ENCODE measurements around the gene FLRT2. TPM values are rescaled to one million over a fixed set of nuclear protein-coding genes. Genes with fewer than 3 reads are reported as not detected.

FLRT2 gene
- total RNA-seq, 1 donor from 2014 or later: 227 TPM

- Mint-ChIP-seq H3K36me3 (ENCODE audit: low read depth) (peaks cover 36% of the 10 kb centered on the region), H3K9me3 (ENCODE audit: low read depth) (no peaks in the 10 kb centered on the region), H3K27me3 (ENCODE audit: low read depth) (no peaks in the 10 kb centered on the region), H3K4me3 (ENCODE audit: unreplicated experiment) (no peak overlapping the region), H3K4me1 (ENCODE audit: low read depth) (peaks cover 50% of the 10 kb centered on the region), H3K27ac (ENCODE audit: unreplicated experiment) (no peak overlapping the region)
- no peak for DNase-seq (ENCODE audit: low spot score)
- no peak for TF ChIP-seq CTCF (IDR thresholded peaks at IDR 0.05)
These were observed 19.8 kb downstream of the FLRT2 start for GRCh38 chr14:85549697-85550096.

GRCh38 chr14:85554106-85554505 lies 24.2 kb downstream of the FLRT2 start:
- Mint-ChIP-seq H3K27ac (ENCODE audit: unreplicated experiment) (peak overlapping the region; percentile 34), H3K4me3 (ENCODE audit: unreplicated experiment) (no peak overlapping the region), H3K36me3 (ENCODE audit: low read depth) (peaks cover 27% of the 10 kb centered on the region), H3K27me3 (ENCODE audit: low read depth) (no peaks in the 10 kb centered on the region), H3K4me1 (ENCODE audit: low read depth) (peaks cover 26% of the 10 kb centered on the region), H3K9me3 (ENCODE audit: low read depth) (no peaks in the 10 kb centered on the region)
- TF ChIP-seq CTCF (IDR thresholded peaks at IDR 0.05): no peak
- DNase-seq (ENCODE audit: low spot score): no peak

- Mint-ChIP-seq H3K27ac (ENCODE audit: unreplicated experiment) (no peak overlapping the region), H3K4me3 (ENCODE audit: unreplicated experiment) (no peak overlapping the region)
These were observed 26.3 kb downstream of the FLRT2 start for GRCh38 chr14:85556267-85556666.

GRCh38 chr14:85558505-85558904 lies 28.6 kb downstream of the FLRT2 start:
- no peak overlapping the region for H3K27ac Mint-ChIP-seq (ENCODE audit: unreplicated experiment)

More at GRCh38 chr14:85556267-85556666, 26.3 kb downstream of the FLRT2 start:
- no peaks in the 10 kb centered on the region for H3K27me3 Mint-ChIP-seq (ENCODE audit: low read depth)
- TF ChIP-seq CTCF (IDR thresholded peaks at IDR 0.05): no peak
- H3K9me3 Mint-ChIP-seq (ENCODE audit: low read depth): no peaks in the 10 kb centered on the region
- peaks cover 34% of the 10 kb centered on the region for H3K36me3 Mint-ChIP-seq (ENCODE audit: low read depth)
- DNase-seq (ENCODE audit: low spot score): no peak
- peaks cover 26% of the 10 kb centered on the region for H3K4me1 Mint-ChIP-seq (ENCODE audit: low read depth)

GRCh38 chr14:85562630-85563029 lies 32.7 kb downstream of the FLRT2 start:
- DNase-seq (ENCODE audit: low spot score): no peak
- H3K4me3 Mint-ChIP-seq (ENCODE audit: unreplicated experiment): no peak overlapping the region
- no peaks in the 10 kb centered on the region for H3K9me3 Mint-ChIP-seq (ENCODE audit: low read depth)
- peaks cover 35% of the 10 kb centered on the region for H3K36me3 Mint-ChIP-seq (ENCODE audit: low read depth)
- TF ChIP-seq CTCF (IDR thresholded peaks at IDR 0.05): no peak
- H3K27me3 Mint-ChIP-seq (ENCODE audit: low read depth): no peaks in the 10 kb centered on the region
- peaks cover 41% of the 10 kb centered on the region for H3K4me1 Mint-ChIP-seq (ENCODE audit: low read depth)
- H3K27ac Mint-ChIP-seq (ENCODE audit: unreplicated experiment): no peak overlapping the region

More at GRCh38 chr14:85558505-85558904, 28.6 kb downstream of the FLRT2 start:
- Mint-ChIP-seq H3K4me1 (ENCODE audit: low read depth) (peaks cover 23% of the 10 kb centered on the region), H3K36me3 (ENCODE audit: low read depth) (peaks cover 42% of the 10 kb centered on the region), H3K4me3 (ENCODE audit: unreplicated experiment) (no peak overlapping the region), H3K27me3 (ENCODE audit: low read depth) (no peaks in the 10 kb centered on the region), H3K9me3 (ENCODE audit: low read depth) (no peaks in the 10 kb centered on the region)
- DNase-seq (ENCODE audit: low spot score): no peak
- TF ChIP-seq CTCF (IDR thresholded peaks at IDR 0.05): no peak

Measured in chondrocyte (in vitro differentiated cells).